ENCODE data around the gene PRKACG. TPM values are rescaled to one million over a fixed set of nuclear protein-coding genes. Genes with fewer than 3 reads are reported as not detected.
A peak's percentile ranks its signal among the peaks of the same experiment; 100 is the strongest.

The PRKACG gene
- total RNA-seq, 1 experiment from 2014 or later = not detected

DNA sequence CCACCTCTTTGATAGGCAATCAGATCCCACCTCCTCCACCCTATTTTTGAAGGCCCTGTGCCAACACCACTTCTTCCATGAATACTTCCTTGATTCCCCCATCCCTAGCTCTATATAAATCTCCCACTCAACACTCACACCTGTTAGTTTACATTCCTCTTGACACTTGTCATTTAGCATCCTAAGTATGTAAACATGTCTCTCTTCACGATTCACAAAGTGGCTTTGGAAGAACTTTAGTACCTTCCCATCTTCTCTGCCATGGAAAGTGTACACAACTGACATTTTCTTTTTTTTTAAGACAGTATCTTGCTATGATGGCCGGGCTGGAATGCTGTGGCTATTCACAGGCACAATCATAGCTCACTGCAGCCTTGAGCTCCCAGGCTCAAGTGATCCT, 20.2 kb upstream of the PRKACG start:
- no peak overlapping the region for H2AFZ ChIP-seq (ENCODE audit: low read length)
- no peak overlapping the region for H3K27ac ChIP-seq (ENCODE audit: low read length)
- no peak overlapping the region for H3K4me2 ChIP-seq (ENCODE audit: low read depth, low read length, poor library complexity, severe bottlenecking)
- no peaks in the 10 kb centered on the region for H4K20me1 ChIP-seq (ENCODE audit: insufficient read depth, low read depth, low read length)
- no peaks in the 10 kb centered on the region for H3K27me3 ChIP-seq (ENCODE audit: low read length)
- H3K36me3 ChIP-seq (ENCODE audit: insufficient read depth, low read length) = no peaks in the 10 kb centered on the region
- H3K79me2 ChIP-seq (ENCODE audit: low read length) = peaks cover 31% of the 10 kb centered on the region
- no peak for DNase-seq
- peaks cover 6% of the 10 kb centered on the region for H3K4me1 ChIP-seq (ENCODE audit: low read length)
- no peaks in the 10 kb centered on the region for H3K9me2 ChIP-seq (replicated peaks; ENCODE audit: insufficient read depth, low read length)
- no peaks in the 10 kb centered on the region for H3K9me3 ChIP-seq (ENCODE audit: low read length)
- no peak overlapping the region for H3K4me3 ChIP-seq (ENCODE audit: low read length)
- no peak overlapping the region for H3K9ac ChIP-seq (ENCODE audit: low read length)

DNA sequence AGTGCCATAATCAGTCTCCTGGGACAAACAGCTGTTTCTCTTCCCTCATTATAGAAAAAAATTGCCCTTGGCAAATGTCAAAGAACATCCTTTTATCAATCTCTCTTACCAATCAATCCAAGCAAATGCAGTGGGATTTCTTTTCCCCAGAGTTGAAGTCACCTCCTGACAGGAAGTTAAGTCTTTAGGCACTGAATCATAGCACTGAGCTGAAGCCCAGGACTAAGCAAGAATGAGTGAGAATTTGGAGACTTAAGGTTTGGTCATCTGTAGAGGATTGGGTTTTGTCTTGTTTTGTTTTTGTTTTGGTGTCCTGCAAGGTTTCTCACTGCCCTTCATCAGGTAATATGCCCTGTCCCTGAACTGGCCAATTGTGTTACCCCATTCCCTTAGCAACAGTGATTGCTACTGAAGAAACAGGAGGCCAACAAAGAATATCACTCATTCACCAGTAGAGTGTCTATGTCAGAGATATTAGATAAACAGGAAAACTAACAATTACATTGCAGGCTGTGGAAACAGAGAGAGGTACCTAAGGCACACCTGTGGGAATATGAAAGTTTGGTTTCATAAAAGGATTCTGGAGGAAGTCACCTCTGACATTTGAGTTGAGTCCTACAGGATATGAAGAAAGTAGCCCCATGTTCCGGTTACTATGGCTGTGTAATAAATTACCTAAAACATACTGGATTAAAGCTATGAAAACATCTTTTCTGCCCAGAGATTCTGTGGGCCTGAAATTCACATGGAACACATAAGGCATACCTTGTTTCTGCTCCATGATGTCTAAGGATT, 17.1 kb upstream of the PRKACG start:
- Histone ChIP-seq H4K20me1 (ENCODE audit: insufficient read depth, low read depth, low read length) (no peaks in the 10 kb centered on the region), H2AFZ (ENCODE audit: low read length) (no peak overlapping the region), H3K27ac (ENCODE audit: low read length) (no peak overlapping the region), H3K9ac (ENCODE audit: low read length) (no peak overlapping the region), H3K4me2 (ENCODE audit: low read depth, low read length, poor library complexity, severe bottlenecking) (no peak overlapping the region), H3K9me2 (replicated peaks; ENCODE audit: insufficient read depth, low read length) (no peaks in the 10 kb centered on the region), H3K9me3 (ENCODE audit: low read length) (no peaks in the 10 kb centered on the region), H3K36me3 (ENCODE audit: insufficient read depth, low read length) (no peaks in the 10 kb centered on the region), H3K4me1 (ENCODE audit: low read length) (peaks cover 5% of the 10 kb centered on the region; the same call in 1 of the 2 replicates), H3K79me2 (ENCODE audit: low read length) (peaks cover 1% of the 10 kb centered on the region), H3K27me3 (ENCODE audit: low read length) (no peaks in the 10 kb centered on the region), H3K4me3 (ENCODE audit: low read length) (no peak overlapping the region)
- no peak for DNase-seq

DNA sequence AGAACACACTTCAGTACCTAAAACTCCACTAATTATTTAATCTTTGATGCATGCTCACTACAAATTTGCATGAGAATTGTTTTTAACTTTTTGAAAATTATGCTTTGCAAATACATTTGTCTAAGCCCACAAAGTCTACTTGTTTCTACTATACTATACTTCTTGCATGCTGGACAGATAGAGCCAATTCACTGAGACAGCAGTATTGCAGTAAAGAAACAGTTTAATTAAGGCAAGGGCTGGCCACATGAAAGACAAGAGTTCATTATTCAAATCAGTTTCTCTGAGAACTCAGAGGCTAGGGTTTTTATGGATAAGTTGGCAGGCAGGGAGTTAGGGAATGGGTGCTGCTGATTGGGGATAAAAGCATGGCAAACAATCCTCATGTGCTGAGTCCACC, 15.6 kb upstream of the PRKACG start:
- Histone ChIP-seq H3K27me3 (ENCODE audit: low read length) (no peaks in the 10 kb centered on the region), H3K9ac (ENCODE audit: low read length) (no peak overlapping the region), H3K4me3 (ENCODE audit: low read length) (no peak overlapping the region), H3K4me1 (ENCODE audit: low read length) (peaks cover 5% of the 10 kb centered on the region; the same call in 1 of the 2 replicates), H2AFZ (ENCODE audit: low read length) (no peak overlapping the region), H4K20me1 (ENCODE audit: insufficient read depth, low read depth, low read length) (no peaks in the 10 kb centered on the region), H3K9me2 (replicated peaks; ENCODE audit: insufficient read depth, low read length) (no peaks in the 10 kb centered on the region), H3K9me3 (ENCODE audit: low read length) (no peaks in the 10 kb centered on the region), H3K36me3 (ENCODE audit: insufficient read depth, low read length) (no peaks in the 10 kb centered on the region), H3K27ac (ENCODE audit: low read length) (no peak overlapping the region), H3K4me2 (ENCODE audit: low read depth, low read length, poor library complexity, severe bottlenecking) (no peak overlapping the region), H3K79me2 (ENCODE audit: low read length) (no peaks in the 10 kb centered on the region)
- no peak for DNase-seq

DNA sequence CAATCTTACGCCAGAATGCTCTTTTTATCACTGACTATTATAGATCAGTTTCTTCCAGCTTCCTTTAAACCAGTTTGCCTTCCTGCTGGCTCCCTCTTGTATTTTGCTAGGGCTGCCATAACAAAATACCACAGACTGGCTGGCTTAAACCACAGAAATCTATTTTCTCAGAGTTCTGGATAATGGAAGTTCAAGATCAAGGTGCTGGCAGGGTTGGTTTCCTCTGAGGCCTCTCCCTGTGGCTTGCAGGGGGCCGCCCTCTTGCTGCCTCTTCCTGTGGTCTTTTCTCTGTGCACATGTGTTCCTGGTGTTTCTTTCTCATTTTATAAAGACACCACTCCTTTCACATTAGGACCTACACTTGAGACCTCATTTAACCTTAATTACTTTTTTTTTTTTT, 14.8 kb upstream of the PRKACG start:
- H2AFZ ChIP-seq (ENCODE audit: low read length) = no peak overlapping the region

DNA sequence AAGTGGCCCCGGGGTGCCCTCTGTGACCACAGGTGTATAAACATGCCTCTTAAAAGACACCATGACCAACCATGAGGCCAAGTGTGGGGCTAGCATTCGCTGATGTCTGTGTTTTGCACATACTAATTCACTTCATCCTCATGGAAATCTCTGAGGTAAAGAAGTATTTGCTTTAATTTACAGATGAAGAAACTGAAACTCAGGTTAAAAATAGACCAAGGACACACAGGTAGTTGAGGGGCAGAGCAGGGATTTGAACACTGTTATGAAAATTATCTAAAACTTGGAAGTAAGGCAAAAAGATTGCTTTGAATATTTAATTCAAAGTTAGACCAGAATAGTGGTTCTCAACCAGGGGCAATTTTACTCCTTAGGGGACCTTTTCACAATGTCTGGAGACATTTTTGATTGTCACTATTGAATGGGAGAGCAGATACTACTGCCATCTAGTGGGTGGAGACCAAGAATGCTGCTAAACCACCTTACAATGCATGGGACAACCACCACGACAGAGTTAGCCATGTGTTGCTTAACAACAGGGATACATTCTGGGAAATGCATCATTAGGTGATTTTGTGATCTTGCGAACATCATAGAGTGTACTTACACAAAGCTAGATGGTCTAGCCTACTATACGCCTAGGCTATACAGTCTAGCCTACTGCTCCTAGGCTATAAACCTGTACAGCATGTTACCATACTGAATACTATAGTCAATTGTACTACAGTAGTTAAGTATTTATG, 13.6 kb upstream of the PRKACG start:
- H4K20me1 ChIP-seq (ENCODE audit: insufficient read depth, low read depth, low read length) = no peaks in the 10 kb centered on the region
- H3K79me2 ChIP-seq (ENCODE audit: low read length) = no peaks in the 10 kb centered on the region
- peak overlapping the region; percentile 30 for H3K4me2 ChIP-seq (ENCODE audit: low read depth, low read length, poor library complexity, severe bottlenecking)
- no peaks in the 10 kb centered on the region for H3K36me3 ChIP-seq (ENCODE audit: insufficient read depth, low read length)
- H3K27ac ChIP-seq (ENCODE audit: low read length) = no peak overlapping the region
- peak; percentile 79 for DNase-seq
- H3K27me3 ChIP-seq (ENCODE audit: low read length) = no peaks in the 10 kb centered on the region
- H3K4me3 ChIP-seq (ENCODE audit: low read length) = no peak overlapping the region
- H3K9me3 ChIP-seq (ENCODE audit: low read length) = no peaks in the 10 kb centered on the region
- peaks cover 8% of the 10 kb centered on the region for H3K4me1 ChIP-seq (ENCODE audit: low read length)
- H2AFZ ChIP-seq (ENCODE audit: low read length) = no peak overlapping the region; the same call in 1 of the 2 replicates
- H3K9ac ChIP-seq (ENCODE audit: low read length) = no peak overlapping the region
- H3K9me2 ChIP-seq (replicated peaks; ENCODE audit: insufficient read depth, low read length) = no peaks in the 10 kb centered on the region

More for the DNA sequence above, 14.8 kb upstream of the PRKACG start:
- H3K9me2 ChIP-seq (replicated peaks; ENCODE audit: insufficient read depth, low read length) = no peaks in the 10 kb centered on the region
- H3K79me2 ChIP-seq (ENCODE audit: low read length) = no peaks in the 10 kb centered on the region
- no peak overlapping the region for H3K4me3 ChIP-seq (ENCODE audit: low read length)
- peaks cover 5% of the 10 kb centered on the region for H3K4me1 ChIP-seq (ENCODE audit: low read length)
- H3K27me3 ChIP-seq (ENCODE audit: low read length) = no peaks in the 10 kb centered on the region
- H3K36me3 ChIP-seq (ENCODE audit: insufficient read depth, low read length) = no peaks in the 10 kb centered on the region
- no peaks in the 10 kb centered on the region for H4K20me1 ChIP-seq (ENCODE audit: insufficient read depth, low read depth, low read length)
- H3K4me2 ChIP-seq (ENCODE audit: low read depth, low read length, poor library complexity, severe bottlenecking) = no peak overlapping the region
- H3K9ac ChIP-seq (ENCODE audit: low read length) = no peak overlapping the region
- no peak for DNase-seq
- H3K9me3 ChIP-seq (ENCODE audit: low read length) = no peaks in the 10 kb centered on the region
- no peak overlapping the region for H3K27ac ChIP-seq (ENCODE audit: low read length)

DNA sequence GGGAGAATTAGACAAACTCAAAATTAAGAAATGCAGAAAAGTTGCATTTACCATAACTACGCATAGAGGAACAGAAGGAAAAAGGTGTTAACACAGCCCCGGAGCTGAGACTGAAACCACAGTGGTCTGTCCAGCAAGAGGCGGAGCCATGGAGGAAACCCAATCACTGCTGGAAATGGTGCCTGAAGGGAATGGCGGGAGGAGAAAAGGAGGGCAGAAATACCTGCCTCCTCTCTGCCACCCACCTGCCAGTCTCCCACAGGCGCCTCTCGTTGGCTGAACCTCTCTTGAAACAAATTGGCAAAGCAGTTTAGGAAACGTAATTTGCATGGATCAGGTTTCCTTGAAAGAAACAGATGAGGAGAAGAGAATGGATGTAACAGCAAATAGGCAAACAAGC, 9.7 kb upstream of the PRKACG start:
- H3K36me3 ChIP-seq (ENCODE audit: insufficient read depth, low read length) = no peaks in the 10 kb centered on the region
- H3K9ac ChIP-seq (ENCODE audit: low read length) = no peak overlapping the region
- H4K20me1 ChIP-seq (ENCODE audit: insufficient read depth, low read depth, low read length) = no peaks in the 10 kb centered on the region
- no peaks in the 10 kb centered on the region for H3K27me3 ChIP-seq (ENCODE audit: low read length)
- no peaks in the 10 kb centered on the region for H3K79me2 ChIP-seq (ENCODE audit: low read length)
- no peak overlapping the region for H3K4me3 ChIP-seq (ENCODE audit: low read length)
- H3K9me3 ChIP-seq (ENCODE audit: low read length) = no peaks in the 10 kb centered on the region
- H3K9me2 ChIP-seq (replicated peaks; ENCODE audit: insufficient read depth, low read length) = no peaks in the 10 kb centered on the region
- no peak overlapping the region for H3K4me2 ChIP-seq (ENCODE audit: low read depth, low read length, poor library complexity, severe bottlenecking)
- DNase-seq = no peak
- H3K27ac ChIP-seq (ENCODE audit: low read length) = no peak overlapping the region
- no peak overlapping the region for H2AFZ ChIP-seq (ENCODE audit: low read length)
- H3K4me1 ChIP-seq (ENCODE audit: low read length) = peaks cover 8% of the 10 kb centered on the region

DNA sequence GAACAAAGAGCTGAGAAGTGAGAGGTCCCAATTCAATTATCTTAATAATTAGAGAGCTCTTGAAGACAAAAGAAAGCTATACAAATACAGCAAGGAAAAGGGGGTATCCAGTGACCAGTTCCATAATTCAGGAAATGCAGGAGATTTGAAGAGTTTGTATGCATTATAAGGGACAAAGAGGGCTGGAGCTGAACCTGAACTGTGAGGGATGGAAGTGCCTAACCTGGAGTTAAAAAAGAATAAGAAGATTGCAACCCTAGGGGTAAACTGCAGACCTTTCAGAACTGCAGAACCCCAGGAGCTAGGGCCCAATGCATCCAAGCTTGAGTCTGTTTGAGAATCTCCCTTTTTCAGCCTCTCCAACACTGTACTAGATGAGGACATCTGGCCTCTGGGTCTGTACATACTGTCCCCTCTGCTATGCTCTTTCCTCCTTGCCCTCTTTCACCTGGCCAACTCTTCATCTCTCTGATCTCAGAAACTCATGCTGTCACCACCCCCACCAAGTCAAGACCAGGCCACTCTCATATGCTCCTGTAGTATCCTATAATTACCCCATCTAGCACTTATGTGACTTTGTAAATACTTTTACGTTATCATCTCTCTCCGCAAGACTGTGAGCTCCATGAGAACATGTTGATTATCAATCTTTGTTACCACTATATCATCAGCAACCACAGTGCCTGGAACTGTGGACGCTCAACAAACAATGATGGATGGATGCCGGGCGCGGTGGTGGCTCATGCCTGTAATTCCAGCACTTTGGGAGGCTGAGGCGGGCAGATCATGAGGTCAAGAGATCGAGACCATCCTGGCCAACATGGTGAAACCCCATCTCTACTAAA, 6.6 kb upstream of the PRKACG start:
- Histone ChIP-seq H3K4me1 (ENCODE audit: low read length) (peaks cover 3% of the 10 kb centered on the region; the same call in 1 of the 2 replicates), H3K27ac (ENCODE audit: low read length) (no peak overlapping the region), H3K36me3 (ENCODE audit: insufficient read depth, low read length) (no peaks in the 10 kb centered on the region), H3K79me2 (ENCODE audit: low read length) (no peaks in the 10 kb centered on the region), H3K9me3 (ENCODE audit: low read length) (no peaks in the 10 kb centered on the region), H3K4me2 (ENCODE audit: low read depth, low read length, poor library complexity, severe bottlenecking) (no peak overlapping the region), H3K9ac (ENCODE audit: low read length) (no peak overlapping the region), H4K20me1 (ENCODE audit: insufficient read depth, low read depth, low read length) (no peaks in the 10 kb centered on the region), H2AFZ (ENCODE audit: low read length) (no peak overlapping the region), H3K27me3 (ENCODE audit: low read length) (no peaks in the 10 kb centered on the region), H3K9me2 (replicated peaks; ENCODE audit: insufficient read depth, low read length) (no peaks in the 10 kb centered on the region), H3K4me3 (ENCODE audit: low read length) (no peak overlapping the region)
- DNase-seq = no peak

DNA sequence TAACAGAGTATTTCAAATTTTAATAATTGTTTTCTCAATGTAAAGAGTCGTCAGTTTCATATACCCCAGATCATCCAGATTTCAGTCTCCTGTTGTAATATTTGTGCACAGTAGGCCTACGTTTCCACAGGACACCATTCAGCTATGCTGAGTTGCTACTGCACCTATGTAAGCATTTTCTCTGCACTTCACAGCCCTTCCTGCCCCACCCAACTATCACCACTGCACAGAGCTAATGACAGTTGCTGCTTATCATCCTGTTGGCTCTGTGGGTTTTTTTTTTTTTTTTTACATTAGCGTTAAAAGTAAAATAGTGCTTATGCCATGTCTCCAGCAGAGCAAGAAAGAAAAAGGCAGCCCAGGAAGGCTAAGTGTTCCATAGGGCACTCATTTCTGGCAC, 5.9 kb upstream of the PRKACG start:
- Histone ChIP-seq H4K20me1 (ENCODE audit: insufficient read depth, low read depth, low read length) (no peaks in the 10 kb centered on the region), H3K4me3 (ENCODE audit: low read length) (no peak overlapping the region), H3K4me1 (ENCODE audit: low read length) (peaks cover 3% of the 10 kb centered on the region; the same call in 1 of the 2 replicates), H3K36me3 (ENCODE audit: insufficient read depth, low read length) (no peaks in the 10 kb centered on the region), H2AFZ (ENCODE audit: low read length) (no peak overlapping the region), H3K27me3 (ENCODE audit: low read length) (no peaks in the 10 kb centered on the region), H3K9me3 (ENCODE audit: low read length) (no peaks in the 10 kb centered on the region), H3K9me2 (replicated peaks; ENCODE audit: insufficient read depth, low read length) (no peaks in the 10 kb centered on the region), H3K9ac (ENCODE audit: low read length) (no peak overlapping the region), H3K4me2 (ENCODE audit: low read depth, low read length, poor library complexity, severe bottlenecking) (no peak overlapping the region), H3K27ac (ENCODE audit: low read length) (no peak overlapping the region), H3K79me2 (ENCODE audit: low read length) (no peaks in the 10 kb centered on the region)
- no peak for DNase-seq
